Fibroblast of lung (primary cell): ENCODE measurements around the gene RPS15.

ENCODE experiments used
- EZH2 ChIP-seq: IDR thresholded peaks from 2 replicates; pipeline ENCODE4 v1.5.1; 2012; ENCODE audit warnings: low read length, control low read depth, mild to moderate bottlenecking; ENCODE audit errors: missing control alignments
- TF ChIP-seq, protein P1 (sequence below), 2 donors: IDR thresholded peaks in 1 of 2; conservative IDR thresholded peaks in 1 of 2; 1 replicate in 1 of 2; 2 replicates in 1 of 2; pipeline ENCODE4 v1.5.1; 2011 to 2012; ENCODE audit warnings: low read length in 2 of 2, control low read depth in 1 of 2, inconsistent platforms in 1 of 2, low read depth in 1 of 2, mild to moderate bottlenecking in 1 of 2

DNA sequence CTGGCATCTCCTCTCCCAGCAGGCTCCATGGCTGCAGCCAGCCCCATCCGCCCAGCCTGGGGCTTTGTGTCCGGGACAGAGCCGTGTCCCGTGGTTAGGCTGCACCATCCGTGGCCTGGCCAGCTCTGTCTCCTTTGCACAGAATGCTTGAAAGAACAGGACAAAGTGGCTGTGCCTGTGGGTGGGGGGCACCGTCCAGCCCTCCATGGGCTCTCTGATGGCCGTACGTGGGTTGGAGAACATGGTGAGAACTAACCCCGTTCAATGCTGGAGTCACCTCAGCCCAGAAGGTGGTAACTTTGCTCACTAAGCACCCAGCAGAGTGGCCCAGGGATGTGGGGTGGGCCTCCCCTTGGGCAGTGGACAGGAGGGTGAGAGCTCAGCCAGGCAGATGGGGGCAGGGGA, 2.8 kb downstream of the RPS15 start:
- TF ChIP-seq, protein P1, sequence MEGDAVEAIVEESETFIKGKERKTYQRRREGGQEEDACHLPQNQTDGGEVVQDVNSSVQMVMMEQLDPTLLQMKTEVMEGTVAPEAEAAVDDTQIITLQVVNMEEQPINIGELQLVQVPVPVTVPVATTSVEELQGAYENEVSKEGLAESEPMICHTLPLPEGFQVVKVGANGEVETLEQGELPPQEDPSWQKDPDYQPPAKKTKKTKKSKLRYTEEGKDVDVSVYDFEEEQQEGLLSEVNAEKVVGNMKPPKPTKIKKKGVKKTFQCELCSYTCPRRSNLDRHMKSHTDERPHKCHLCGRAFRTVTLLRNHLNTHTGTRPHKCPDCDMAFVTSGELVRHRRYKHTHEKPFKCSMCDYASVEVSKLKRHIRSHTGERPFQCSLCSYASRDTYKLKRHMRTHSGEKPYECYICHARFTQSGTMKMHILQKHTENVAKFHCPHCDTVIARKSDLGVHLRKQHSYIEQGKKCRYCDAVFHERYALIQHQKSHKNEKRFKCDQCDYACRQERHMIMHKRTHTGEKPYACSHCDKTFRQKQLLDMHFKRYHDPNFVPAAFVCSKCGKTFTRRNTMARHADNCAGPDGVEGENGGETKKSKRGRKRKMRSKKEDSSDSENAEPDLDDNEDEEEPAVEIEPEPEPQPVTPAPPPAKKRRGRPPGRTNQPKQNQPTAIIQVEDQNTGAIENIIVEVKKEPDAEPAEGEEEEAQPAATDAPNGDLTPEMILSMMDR (conservative IDR thresholded peaks at IDR 0.05 in 1 of 2, IDR thresholded peaks at IDR 0.05 in 1 of 2; ENCODE audit: low read depth in 1 of 2, low read length in 2 of 2) = no peak
- TF ChIP-seq EZH2 = no peak
